Adrenal gland (tissue), 12 donors: ENCODE measurements around the gene AUTS2. TPM values are rescaled to one million over a fixed set of nuclear protein-coding genes. Genes with fewer than 3 reads are reported as not detected.

Experiments
- DNase-seq, 7 donors: peaks; one replicate each; pipeline ENCODE4 v3.0.0-alpha.2; 2019 to 2020
- H3K27ac ChIP-seq, 5 donors: fragments of 200-600 bp; sonication (generic) in 4 of 5; 1 replicate in 3 of 5; 2 replicates in 2 of 5; pipeline versions ENCODE4 v1.5.1 to v1.8.0; 2016 to 2020; ENCODE audit warnings: mild to moderate bottlenecking in 1 of 5
- H3K27me3 ChIP-seq: fragments of 200-600 bp; 2 replicates; pipeline ENCODE4 v1.8.0; 2021
- H3K36me3 ChIP-seq, 2 donors: fragments of 200-600 bp; replicated peaks in 1 of 2; 1 replicate in 1 of 2; 2 replicates in 1 of 2; pipeline versions ENCODE4 v1.5.1 to v1.8.0; 2018 to 2022
- H3K4me1 ChIP-seq, 2 donors: fragments of 200-600 bp; replicated peaks in 1 of 2; 1 replicate in 1 of 2; 2 replicates in 1 of 2; pipeline versions ENCODE4 v1.5.1 to v1.8.0; 2018 to 2021
- H3K4me3 ChIP-seq, 4 donors: fragments of 200-600 bp; sonication (generic) in 3 of 4; one replicate each; pipeline ENCODE4 v1.5.1; 2016 to 2018
- H3K9me3 ChIP-seq, 3 donors: fragments of 200-600 bp; sonication (generic) in 1 of 3; replicated peaks in 1 of 3; 1 replicate in 2 of 3; 2 replicates in 1 of 3; pipeline versions ENCODE4 v1.5.1 to v1.8.0; 2016 to 2021
- CTCF ChIP-seq, 6 experiments: fragments of 450-650 bp in 4 of 6; fragments of 200-600 bp in 2 of 6; sonication (generic) in 1 of 6; IDR thresholded peaks; 1 replicate in 5 of 6; 2 replicates in 1 of 6; pipeline versions ENCODE4 v1.5.1 to v1.8.0; 2016 to 2021; ENCODE audit warnings: antibody characterized with exemption in 6 of 6, mild to moderate bottlenecking in 2 of 6, moderate library complexity in 1 of 6
- POLR2A ChIP-seq, 2 donors: fragments of 450-650 bp; IDR thresholded peaks; one replicate each; pipeline ENCODE4 v1.6.1; 2017; ENCODE audit warnings: antibody characterized with exemption in 2 of 2, mild to moderate bottlenecking in 2 of 2, moderate library complexity in 1 of 2
- WGBS, 4 donors: extraction: QIAGEN DNeasy Blood & Tissue Kit in 2 of 4; methylation state at CpG; one replicate each; pipeline versions ENCODE4 v1.1.5 to v1.1.7; 2013 to 2017; 5-methylcytosine and 5-hydroxymethylcytosine counted together
- intact Hi-C, 2 donors: fragments of 100-400 bp; cut with DNase I; formaldehyde crosslinking; loops; one replicate each; pipeline versions ENCODE4 v1.14.1 to v1.15.0; 2022 to 2023
- polyA plus RNA-seq, 3 donors: library from polyadenylated mRNA; stranded (reverse); fragments of 200-250 nt in 2 of 3; fragments of 350-450 nt in 1 of 3; fragmentation: Illumina TruSeq in 1 of 3; extraction: RNeasy Lipid Tissue Mini Kit (QIAGEN cat#74804) in 1 of 3; gene quantifications; one replicate each; pipeline ENCODE4 v1.2.3, GENCODE V29; 2013 to 2014
- total RNA-seq, 9 donors: library from RNA; depleted of rRNA in 4 of 9; stranded (reverse); fragments of >200 nt in 4 of 9; fragments of 120-200 nt in 1 of 9; fragmentation: NEBNext Ultra II Directional in 1 of 9; extraction: Animal tissue kit (Norgen Biotek cat#: 25700) in 1 of 9; gene quantifications; one replicate each; pipeline versions ENCODE4 v1.1.0 to v1.2.4, GENCODE V29; 2013 to 2023
- donor health status: healthy with polysubstance abuse.
- donor health status: Bipolar disorder and iron deficiency.
- donor health status: DM: yes; HTN: yes; CAD: no.
- donor health status: DM: no; HTN: no; CAD: no.
- donor health status: DM: no; HTN: no; CAD: no.
- donor health status: DM: yes; HTN: yes; CAD: no.

Gene AUTS2
- total and polyA plus RNA-seq, 12 donors: 6.4 to 44.0 (median 15.2) TPM

DNA sequence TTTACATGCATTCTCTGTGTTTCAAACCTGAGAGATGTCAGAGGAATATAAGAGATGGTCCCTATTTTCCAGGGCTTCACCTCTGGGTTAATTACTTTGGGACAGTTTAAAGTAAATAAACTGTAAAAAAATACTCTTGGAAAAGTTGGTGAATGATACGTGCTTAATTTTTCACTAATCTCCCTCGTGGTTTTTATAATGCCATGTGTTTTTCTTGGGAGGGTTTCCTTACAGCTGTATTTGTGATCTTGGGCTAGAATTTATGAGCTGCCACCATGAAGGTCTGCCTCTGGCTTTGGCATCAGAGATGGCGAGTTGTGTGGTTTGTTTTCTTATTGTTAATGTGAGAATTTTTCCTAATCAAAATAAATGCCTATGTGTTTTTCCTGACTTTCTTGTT, 322.5 kb downstream of the AUTS2 start:
- no peaks in the 10 kb centered on the region for H3K27me3 ChIP-seq
- TF ChIP-seq CTCF (IDR thresholded peaks at IDR 0.05) (no peak), POLR2A (IDR thresholded peaks at IDR 0.05) (no peak)
- H3K27ac ChIP-seq: no peak overlapping the region
- H3K4me1 ChIP-seq: no peaks in the 10 kb centered on the region
- H3K9me3 ChIP-seq: no peaks in the 10 kb centered on the region
- H3K36me3 ChIP-seq: no peaks in the 10 kb centered on the region
- WGBS, 4 donors: 42 to 69% (median 54%) methylated on average over 3 of the region's 3 CpGs
- intact Hi-C loops: no loop called here
- DNase-seq: no peak
- no peak overlapping the region for H3K4me3 ChIP-seq

DNA sequence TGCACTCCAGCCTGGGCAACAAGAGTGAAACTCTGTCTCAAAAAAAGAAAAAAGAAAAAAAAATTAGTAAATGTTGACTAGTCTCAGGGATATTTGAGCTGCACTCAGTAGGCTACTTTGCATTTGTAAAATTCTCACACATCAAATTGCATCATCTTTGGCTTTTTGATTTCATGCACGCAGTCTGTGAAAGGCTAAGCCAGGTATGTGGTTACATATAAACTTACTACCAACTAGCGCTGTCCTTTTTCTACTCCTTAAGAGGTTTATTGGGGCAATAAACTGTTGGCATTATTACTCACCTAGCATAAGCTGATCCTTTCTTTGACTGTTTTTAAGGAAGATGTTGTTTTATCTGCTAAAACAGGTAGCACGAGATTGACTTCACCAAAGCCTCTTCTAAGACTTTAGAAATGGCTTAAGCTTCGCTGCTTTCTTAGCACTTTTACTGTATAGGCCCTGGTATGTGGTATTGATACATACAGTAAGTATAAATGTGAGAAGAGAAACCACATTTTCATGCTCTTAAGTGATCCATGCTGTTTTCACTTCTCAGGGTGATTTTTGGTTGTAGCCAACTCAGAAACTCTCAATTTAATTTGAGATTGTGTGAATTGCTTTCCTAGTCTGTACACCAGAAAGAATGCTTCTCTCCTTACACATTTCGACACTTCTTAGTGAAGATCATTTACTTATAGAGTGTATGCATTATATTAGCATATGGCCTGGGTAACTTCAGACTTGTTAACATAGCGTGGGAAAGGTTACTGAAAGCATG, 323.9 kb downstream of the AUTS2 start:
- TF ChIP-seq POLR2A (IDR thresholded peaks at IDR 0.05) (no peak), CTCF (IDR thresholded peaks at IDR 0.05) (no peak)
- Histone ChIP-seq H3K36me3 (no peaks in the 10 kb centered on the region), H3K9me3 (no peaks in the 10 kb centered on the region), H3K4me3 (no peak overlapping the region), H3K4me1 (no peaks in the 10 kb centered on the region), H3K27me3 (no peaks in the 10 kb centered on the region), H3K27ac (no peak overlapping the region)
- intact Hi-C loops: no loop called here
- WGBS, 4 donors: 96 to 97% (median 96%) methylated on average over 6 of the region's 6 CpGs
- DNase-seq: no peak

GRCh38 chr7:69927461-69927860, 329.2 kb downstream of the AUTS2 start:
- Histone ChIP-seq H3K4me1 (no peaks in the 10 kb centered on the region), H3K36me3 (no peaks in the 10 kb centered on the region), H3K27me3 (no peaks in the 10 kb centered on the region), H3K9me3 (no peaks in the 10 kb centered on the region), H3K27ac (no peak overlapping the region), H3K4me3 (no peak overlapping the region)
- no peak for DNase-seq
- no peak for TF ChIP-seq CTCF (IDR thresholded peaks at IDR 0.05)
- TF ChIP-seq POLR2A (IDR thresholded peaks at IDR 0.05): no peak
- intact Hi-C loops: no loop called here
- 92 to 99% (median 97%) methylated on average over 8 to 10 of the region's 10 CpGs for WGBS, 4 donors

DNA sequence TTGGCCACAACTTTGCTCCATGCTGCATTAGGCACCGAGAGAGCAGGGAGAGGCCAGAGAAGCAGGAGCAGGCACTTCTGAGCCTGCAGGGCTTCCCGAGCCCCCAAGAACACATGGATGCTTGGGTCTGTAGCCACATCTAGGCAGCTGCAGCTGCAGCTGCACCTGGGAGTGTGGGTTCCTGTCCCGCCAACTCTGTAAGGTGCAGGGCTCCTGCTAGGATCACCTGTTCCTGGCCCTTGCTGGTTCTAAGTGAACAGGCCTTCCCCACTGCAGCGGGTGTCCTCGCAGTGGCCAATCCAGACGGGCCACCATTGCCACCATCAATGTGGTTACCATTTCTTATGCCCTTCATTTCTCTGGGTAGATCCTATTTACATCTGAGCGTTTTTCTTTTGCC, 330.3 kb downstream of the AUTS2 start:
- H3K4me1 ChIP-seq: no peaks in the 10 kb centered on the region
- WGBS, 4 donors: 89 to 96% (median 94%) methylated on average over 5 to 7 of the region's 7 CpGs
- TF ChIP-seq POLR2A (IDR thresholded peaks at IDR 0.05) (no peak), CTCF (IDR thresholded peaks at IDR 0.05) (no peak)
- no peaks in the 10 kb centered on the region for H3K9me3 ChIP-seq
- no peak overlapping the region for H3K4me3 ChIP-seq
- H3K27ac ChIP-seq: no peak overlapping the region
- H3K27me3 ChIP-seq: no peaks in the 10 kb centered on the region
- no peaks in the 10 kb centered on the region for H3K36me3 ChIP-seq
- intact Hi-C loops: no loop called here
- no peak for DNase-seq
